WERI-Rb-1 (cell line): ENCODE measurements around the gene TP53I13.

Experiments used
- DNase-seq: peaks from one replicate; pipeline ENCODE4 v3.0.0-alpha.2; 2020
- H3K27ac ChIP-seq: fragments of 250-450 bp; sonication (Bioruptor Pico); 2 replicates; pipeline ENCODE4 v1.5.1; 2020; ENCODE audit warnings: mild to moderate bottlenecking, moderate library complexity
- H3K27me3 ChIP-seq: fragments of 250-450 bp; sonication (Bioruptor Pico); 2 replicates; pipeline ENCODE4 v1.5.1; 2021; ENCODE audit warnings: mild to moderate bottlenecking, low read depth, moderate library complexity; ENCODE audit not compliant: insufficient read depth, severe bottlenecking
- H3K36me3 ChIP-seq: fragments of 250-450 bp; sonication (Bioruptor Pico); 2 replicates; pipeline ENCODE4 v1.5.1; 2020; ENCODE audit warnings: mild to moderate bottlenecking, moderate library complexity
- H3K4me3 ChIP-seq: 2 replicates; pipeline ENCODE4 v1.5.1; 2011; ENCODE audit warnings: low read depth, mild to moderate bottlenecking, control low read depth, low read length
- H3K9me3 ChIP-seq: fragments of 250-450 bp; sonication (Bioruptor Pico); 2 replicates; pipeline ENCODE4 v1.5.1; 2021; ENCODE audit warnings: mild to moderate bottlenecking, moderate library complexity; ENCODE audit not compliant: severe bottlenecking
- CTCF ChIP-seq: IDR thresholded peaks from 2 replicates; pipeline ENCODE4 v1.5.1; 2011; ENCODE audit warnings: low read depth, mild to moderate bottlenecking, control low read depth, inconsistent platforms, low read length

TP53I13 gene

GRCh38 chr17:29582254-29582765 lies 13.8 kb downstream of the TP53I13 start:
- Histone ChIP-seq H3K27me3 (no peaks in the 10 kb centered on the region), H3K9me3 (no peaks in the 10 kb centered on the region), H3K36me3 (peaks cover 53% of the 10 kb centered on the region), H3K27ac (no peak overlapping the region), H3K4me3 (no peak overlapping the region)
- TF ChIP-seq CTCF: no peak
- no peak for DNase-seq

DNA sequence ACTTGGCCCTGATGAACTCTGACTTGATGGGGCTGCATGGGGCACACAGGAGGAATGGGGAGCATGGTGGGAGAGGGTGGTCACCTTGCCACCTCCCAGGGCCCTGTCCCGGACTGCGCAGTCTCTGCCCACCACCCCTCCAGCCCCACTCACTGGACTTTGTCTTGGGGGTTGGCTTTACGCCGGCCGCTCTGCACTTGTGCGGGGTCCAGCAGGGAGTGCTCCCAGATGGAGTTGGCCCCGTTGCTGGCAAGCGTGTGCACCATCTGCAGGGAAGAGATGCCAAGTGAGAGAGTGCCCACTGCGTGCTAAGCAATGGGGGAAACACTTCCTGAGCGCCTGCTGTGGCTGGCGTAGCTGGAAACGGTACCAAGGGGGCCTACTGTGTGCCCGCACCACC lies 14.3 kb downstream of the TP53I13 start:
- Histone ChIP-seq H3K9me3 (no peaks in the 10 kb centered on the region), H3K4me3 (no peak overlapping the region), H3K36me3 (peaks cover 49% of the 10 kb centered on the region), H3K27ac (no peak overlapping the region), H3K27me3 (no peaks in the 10 kb centered on the region)
- no peak for DNase-seq
- no peak for TF ChIP-seq CTCF

DNA sequence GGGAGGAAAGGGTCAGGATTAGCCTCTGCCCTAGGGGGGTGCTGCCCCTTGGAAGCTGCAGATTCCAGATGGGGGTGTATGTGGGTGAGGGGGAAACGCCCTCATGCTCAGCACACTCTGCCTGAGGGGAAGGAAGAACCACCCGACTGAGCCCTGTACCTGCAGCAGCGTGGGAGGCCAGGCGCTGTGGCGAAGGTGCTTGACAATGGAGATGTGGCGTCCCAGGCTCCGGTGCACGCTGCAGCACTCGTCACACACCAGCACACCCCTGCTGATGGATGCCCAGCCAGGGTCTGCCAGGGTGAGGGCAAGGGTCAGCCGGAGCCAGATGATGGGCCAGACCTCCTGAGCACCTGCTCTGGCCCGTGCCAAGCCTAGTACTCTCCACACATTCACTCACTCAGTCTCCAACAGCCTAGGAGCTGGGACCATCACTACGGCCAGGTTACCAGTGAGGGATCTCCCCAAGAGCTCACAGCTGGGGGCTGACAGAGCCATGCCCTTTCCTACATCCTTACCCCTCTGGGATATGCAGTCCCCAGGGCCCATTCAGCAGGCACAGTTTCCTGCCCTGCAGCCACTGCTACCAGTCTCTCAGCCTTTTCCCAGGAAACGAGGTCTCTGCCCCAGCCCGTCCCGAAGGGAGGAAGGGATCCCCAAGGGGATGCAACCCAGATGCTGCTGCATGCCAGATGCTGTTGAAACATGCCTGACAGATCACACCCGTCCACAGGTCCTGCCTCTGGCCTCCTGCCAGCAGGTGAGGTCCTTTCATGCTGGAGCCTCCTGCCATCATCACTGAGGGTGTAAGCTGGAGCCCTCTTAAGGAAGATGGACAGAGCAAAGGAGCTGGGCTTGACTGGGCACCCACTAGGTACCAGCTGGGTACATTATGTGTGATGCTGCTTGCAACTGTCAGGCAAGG lies 15.1 kb downstream of the TP53I13 start:
- Histone ChIP-seq H3K36me3 (peaks cover 41% of the 10 kb centered on the region), H3K9me3 (no peaks in the 10 kb centered on the region), H3K27me3 (no peaks in the 10 kb centered on the region), H3K27ac (no peak overlapping the region), H3K4me3 (no peak overlapping the region)
- DNase-seq: no peak
- no peak for TF ChIP-seq CTCF

- Histone ChIP-seq H3K36me3 (peaks cover 34% of the 10 kb centered on the region), H3K9me3 (no peaks in the 10 kb centered on the region), H3K27ac (no peak overlapping the region), H3K27me3 (no peaks in the 10 kb centered on the region), H3K4me3 (no peak overlapping the region)
- TF ChIP-seq CTCF: no peak
- DNase-seq: no peak
These were observed 16.1 kb downstream of the TP53I13 start for GRCh38 chr17:29584452-29585079.

DNA sequence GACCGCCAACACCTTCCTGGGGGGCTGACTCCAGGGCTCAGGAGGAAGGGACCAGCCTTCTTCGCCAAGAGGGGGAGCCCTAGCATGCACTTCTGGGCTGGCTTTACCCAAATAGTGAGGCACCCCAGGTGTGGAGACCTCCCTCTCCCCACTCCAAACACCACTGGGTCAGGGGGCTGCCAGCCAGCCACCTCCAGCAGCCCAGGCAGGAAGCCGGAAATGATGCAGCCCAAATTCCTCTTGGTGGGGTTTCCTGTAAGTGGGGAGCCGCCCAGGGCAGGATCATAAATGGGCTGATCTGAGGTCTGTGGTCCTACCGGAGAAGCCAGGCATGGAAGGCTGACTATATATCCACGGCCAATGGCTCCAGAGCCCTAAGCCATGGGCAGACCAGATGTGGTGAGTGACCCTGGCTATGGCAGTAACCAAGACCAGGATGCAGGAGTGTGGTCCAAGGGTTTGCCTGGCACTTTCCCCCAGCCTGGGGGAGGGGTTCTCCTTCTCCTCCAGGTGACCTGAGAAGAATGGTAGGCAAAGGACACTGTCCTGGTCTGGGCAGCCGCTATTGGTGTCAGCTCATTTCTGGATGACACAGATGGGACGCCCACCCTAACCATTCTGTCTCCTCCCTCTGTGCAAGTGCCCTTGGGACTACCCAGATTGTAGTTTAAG lies 16.7 kb downstream of the TP53I13 start:
- no peaks in the 10 kb centered on the region for H3K9me3 ChIP-seq
- H3K36me3 ChIP-seq: peaks cover 28% of the 10 kb centered on the region
- H3K4me3 ChIP-seq: no peak overlapping the region
- peak; percentile 39 for TF ChIP-seq CTCF
- no peak for DNase-seq
- H3K27ac ChIP-seq: no peak overlapping the region
- no peaks in the 10 kb centered on the region for H3K27me3 ChIP-seq
